Peyer's patch (tissue), 4 donors: ENCODE results near the gene KRT72. TPM values are rescaled to one million over a fixed set of nuclear protein-coding genes. Genes with fewer than 3 reads are reported as not detected.

ENCODE experiments used
- DNase-seq, 3 donors: peaks; one replicate each; pipeline ENCODE4 v3.0.0-alpha.2; 2017 to 2019
- H3K27ac ChIP-seq, 4 donors: fragments of 200-600 bp; sonication (generic); one replicate each; pipeline ENCODE4 v1.5.1; 2016 to 2019
- H3K27me3 ChIP-seq, 2 donors: fragments of 200-600 bp; sonication (generic); one replicate each; pipeline ENCODE4 v1.5.1; 2019
- H3K36me3 ChIP-seq, 3 donors: fragments of 200-600 bp; sonication (generic); one replicate each; pipeline ENCODE4 v1.5.1; 2016 to 2019
- H3K4me1 ChIP-seq, 4 donors: fragments of 200-600 bp; sonication (generic); one replicate each; pipeline ENCODE4 v1.5.1; 2016 to 2019
- H3K4me3 ChIP-seq, 4 donors: fragments of 200-600 bp; sonication (generic); 1 replicate in 3 of 4; 2 replicates in 1 of 4; pipeline ENCODE4 v1.5.1; 2016 to 2019; ENCODE audit warnings: mild to moderate bottlenecking in 1 of 4
- H3K9me3 ChIP-seq, 4 donors: fragments of 200-600 bp; sonication (generic); one replicate each; pipeline ENCODE4 v1.5.1; 2016 to 2019; ENCODE audit warnings: mild to moderate bottlenecking in 1 of 4
- CTCF ChIP-seq, 6 experiments: fragments of 450-650 bp in 4 of 6; fragments of 200-600 bp in 2 of 6; sonication (generic) in 1 of 6; IDR thresholded peaks; one replicate each; pipeline ENCODE4 v1.5.1; 2017 to 2019; ENCODE audit warnings: antibody characterized with exemption in 6 of 6, mild to moderate bottlenecking in 3 of 6, moderate library complexity in 1 of 6
- POLR2A ChIP-seq, 2 donors: fragments of 450-650 bp; IDR thresholded peaks; one replicate each; pipeline ENCODE4 v1.5.1; 2017; ENCODE audit warnings: antibody characterized with exemption in 2 of 2, mild to moderate bottlenecking in 2 of 2, moderate library complexity in 2 of 2
- total RNA-seq, 4 donors: library from RNA; depleted of rRNA; stranded (reverse); fragments of >200 nt; gene quantifications; one replicate each; pipeline ENCODE4 v1.1.0, GENCODE V29; 2016

The KRT72 gene
- total RNA-seq, 4 donors from 2014 or later = 1.1 to 4.5 (median 2.3) TPM; not detected in 1

- no peaks in the 10 kb centered on the region for H3K27me3 ChIP-seq
- TF ChIP-seq CTCF (IDR thresholded peaks at IDR 0.05) = no peak
- no peak for TF ChIP-seq POLR2A (IDR thresholded peaks at IDR 0.05)
- no peaks in the 10 kb centered on the region for H3K9me3 ChIP-seq
- no peak for DNase-seq
- H3K4me1 ChIP-seq = no peaks in the 10 kb centered on the region
- H3K36me3 ChIP-seq = no peaks in the 10 kb centered on the region
- no peak overlapping the region for H3K4me3 ChIP-seq
- H3K27ac ChIP-seq = no peak overlapping the region
Observed at GRCh38 chr12:52606096-52606495, 4.8 kb upstream of the KRT72 start.

- no peaks in the 10 kb centered on the region for H3K27me3 ChIP-seq
- TF ChIP-seq CTCF (IDR thresholded peaks at IDR 0.05) (no peak), POLR2A (IDR thresholded peaks at IDR 0.05) (no peak)
Observed at GRCh38 chr12:52605542-52605941, 4.3 kb upstream of the KRT72 start.

GRCh38 chr12:52604859-52605258, 3.6 kb upstream of the KRT72 start:
- no peak for DNase-seq
- no peak overlapping the region for H3K27ac ChIP-seq
- H3K9me3 ChIP-seq = no peaks in the 10 kb centered on the region
- no peaks in the 10 kb centered on the region for H3K36me3 ChIP-seq
- H3K27me3 ChIP-seq = no peaks in the 10 kb centered on the region
- no peaks in the 10 kb centered on the region for H3K4me1 ChIP-seq
- TF ChIP-seq CTCF (IDR thresholded peaks at IDR 0.05) = no peak
- no peak overlapping the region for H3K4me3 ChIP-seq

More at GRCh38 chr12:52605542-52605941, 4.3 kb upstream of the KRT72 start:
- H3K4me3 ChIP-seq = no peak overlapping the region
- no peaks in the 10 kb centered on the region for H3K4me1 ChIP-seq
- DNase-seq = no peak
- no peaks in the 10 kb centered on the region for H3K9me3 ChIP-seq
- H3K27ac ChIP-seq = no peak overlapping the region
- H3K36me3 ChIP-seq = no peaks in the 10 kb centered on the region

- Histone ChIP-seq H3K27me3 (no peaks in the 10 kb centered on the region), H3K4me3 (no peak overlapping the region), H3K36me3 (no peaks in the 10 kb centered on the region), H3K4me1 (no peaks in the 10 kb centered on the region), H3K27ac (no peak overlapping the region), H3K9me3 (no peaks in the 10 kb centered on the region)
- TF ChIP-seq POLR2A (IDR thresholded peaks at IDR 0.05) (no peak), CTCF (IDR thresholded peaks at IDR 0.05) (no peak)
- no peak for DNase-seq
Observed at GRCh38 chr12:52603314-52603713, 2.1 kb upstream of the KRT72 start.

GRCh38 chr12:52602552-52602951, 1.3 kb upstream of the KRT72 start:
- H3K4me3 ChIP-seq = no peak overlapping the region

GRCh38 chr12:52601671-52602070, 408 bp upstream of the KRT72 start:
- TF ChIP-seq POLR2A (IDR thresholded peaks at IDR 0.05) (no peak), CTCF (IDR thresholded peaks at IDR 0.05) (no peak)
- Histone ChIP-seq H3K27me3 (no peaks in the 10 kb centered on the region), H3K4me1 (no peaks in the 10 kb centered on the region), H3K27ac (no peak overlapping the region), H3K9me3 (no peaks in the 10 kb centered on the region), H3K36me3 (no peaks in the 10 kb centered on the region), H3K4me3 (no peak overlapping the region)
- DNase-seq = no peak

More at GRCh38 chr12:52602552-52602951, 1.3 kb upstream of the KRT72 start:
- Histone ChIP-seq H3K9me3 (no peaks in the 10 kb centered on the region), H3K27me3 (no peaks in the 10 kb centered on the region), H3K4me1 (no peaks in the 10 kb centered on the region), H3K27ac (no peak overlapping the region), H3K36me3 (no peaks in the 10 kb centered on the region)
- no peak for DNase-seq
- TF ChIP-seq POLR2A (IDR thresholded peaks at IDR 0.05) = no peak
